Activated CD4-positive, alpha-beta memory T cell treated with anti-CD3 and anti-CD28 coated beads for 36 hours (primary cell): ENCODE measurements around the gene SCG3. TPM values are rescaled to one million over a fixed set of nuclear protein-coding genes. Genes with fewer than 3 reads are reported as not detected.
"Not testable (repeated sequence)": the region's sequence is repeated elsewhere in the genome, so short reads cannot be mapped to it uniquely, and the experiment has no call there.

Experiments
- CTCF ChIA-PET: fragments of 350-600 bp; sonication (Branson Sonifier 250); formaldehyde crosslinking; loops from one replicate; lab custom pipeline; 2021; ENCODE audit warnings: antibody characterized with exemption, inconsistent platforms; lab: Charles Lee
- POLR2A ChIA-PET: fragments of 350-600 bp; sonication (Branson Sonifier 250); formaldehyde crosslinking; loops from one replicate; lab custom pipeline; 2021; ENCODE audit warnings: antibody characterized with exemption; lab: Charles Lee
- DNase-seq: peaks from one replicate; pipeline ENCODE4 v3.0.0-alpha.2; 2020
- H3K27ac Mint-ChIP-seq: one replicate; pipeline ENCODE4 v1.8.0; 2021; ENCODE audit warnings: mixed read lengths
- H3K27me3 Mint-ChIP-seq: one replicate; pipeline ENCODE4 v1.8.0; 2021; ENCODE audit warnings: mixed read lengths
- H3K36me3 Mint-ChIP-seq: one replicate; pipeline ENCODE4 v1.8.0; 2021; ENCODE audit warnings: mixed read lengths
- H3K4me1 Mint-ChIP-seq: one replicate; pipeline ENCODE4 v1.8.0; 2021; ENCODE audit warnings: low read depth, mixed read lengths
- H3K4me3 Mint-ChIP-seq: one replicate; pipeline ENCODE4 v1.8.0; 2021; ENCODE audit warnings: mild to moderate bottlenecking, mixed read lengths
- H3K9me3 Mint-ChIP-seq: one replicate; pipeline ENCODE4 v1.8.0; 2021; ENCODE audit warnings: mixed read lengths
- intact Hi-C: fragments of 100-400 bp; cut with micrococcal nuclease; formaldehyde crosslinking; loops from one replicate; pipeline ENCODE4 v1.15.1; 2023
- total RNA-seq, 2 experiments: library from RNA; stranded (reverse); gene quantifications; one replicate each; pipeline ENCODE4 v1.2.3, GENCODE V29; 2021

Gene SCG3
- total RNA-seq, result not detected

DNA sequence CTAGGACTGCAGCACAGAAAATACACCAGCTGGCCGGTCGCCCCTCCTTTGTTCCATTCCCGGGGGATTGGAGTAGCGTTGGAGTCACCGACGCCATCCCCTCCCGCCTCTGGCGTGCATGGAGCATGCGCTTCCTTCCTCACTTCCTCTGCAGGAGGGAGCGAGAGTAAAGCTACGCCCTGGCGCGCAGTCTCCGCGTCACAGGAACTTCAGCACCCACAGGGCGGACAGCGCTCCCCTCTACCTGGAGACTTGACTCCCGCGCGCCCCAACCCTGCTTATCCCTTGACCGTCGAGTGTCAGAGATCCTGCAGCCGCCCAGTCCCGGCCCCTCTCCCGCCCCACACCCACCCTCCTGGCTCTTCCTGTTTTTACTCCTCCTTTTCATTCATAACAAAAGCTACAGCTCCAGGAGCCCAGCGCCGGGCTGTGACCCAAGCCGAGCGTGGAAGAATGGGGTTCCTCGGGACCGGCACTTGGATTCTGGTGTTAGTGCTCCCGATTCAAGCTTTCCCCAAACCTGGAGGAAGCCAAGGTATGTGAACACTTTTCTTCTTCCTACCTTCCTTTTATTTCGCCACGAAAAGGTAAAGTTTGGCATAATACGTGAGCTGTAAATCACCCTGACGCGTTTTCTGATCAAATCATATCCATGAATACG, at the start of gene SCG3:
Gene SCG3 (plus strand): TSS at position 201 of the 661 bp plus-strand sequence. CDS start 253 bp downstream, at position 454.
- CTCF ChIA-PET, result interaction anchor here (0.6 to 3.1 kb wide), 2 partner anchors 95 to 549 kb away, joined by 5 to 18 read pairs; no protein-coding TSS in a partner anchor
- no peak within 1 kb of the TSS for H3K4me3 Mint-ChIP-seq

DNA sequence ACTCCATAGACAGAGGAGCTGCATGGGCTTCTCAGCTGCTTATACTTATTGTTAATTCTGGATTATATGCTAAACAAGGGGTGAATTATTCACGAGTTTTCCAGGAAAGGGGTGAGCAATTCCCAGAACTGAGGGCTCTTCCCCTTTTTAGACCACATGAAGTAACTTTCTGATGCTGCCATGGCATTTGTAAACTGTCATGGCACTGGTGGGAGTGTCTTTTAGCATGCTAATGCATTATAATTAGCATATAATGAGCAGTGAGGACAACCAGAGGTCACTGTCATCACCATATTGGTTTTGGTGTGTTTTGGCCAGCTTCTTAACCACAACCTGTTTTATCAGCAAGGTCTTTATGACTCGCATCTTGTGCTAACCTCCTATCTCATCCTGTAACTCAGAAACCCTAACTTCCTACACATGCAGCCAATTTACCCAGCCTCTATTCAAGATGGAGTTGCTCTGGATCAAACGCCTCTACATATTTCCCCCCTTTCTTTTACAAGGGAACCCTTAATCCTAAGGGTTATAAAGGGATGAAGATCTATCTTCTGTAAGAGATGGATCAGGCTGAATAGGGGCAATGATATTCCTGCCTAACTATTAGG, 46.6 kb upstream of the SCG3 start:
- H3K36me3 Mint-ChIP-seq, result no peaks in the 10 kb centered on the region
- CTCF ChIA-PET, result interaction anchor here (1.1 to 1.7 kb wide), 2 partner anchors 15 to 141 kb away, joined by 4 to 5 read pairs; no protein-coding TSS in a partner anchor
- POLR2A ChIA-PET, result no interaction called here
- H3K27ac Mint-ChIP-seq, result no peak overlapping the region
- intact Hi-C loops, result no loop called here
- H3K27me3 Mint-ChIP-seq, result peaks cover 11% of the 10 kb centered on the region
- H3K4me1 Mint-ChIP-seq, result no peaks in the 10 kb centered on the region
- no peak for DNase-seq
- H3K4me3 Mint-ChIP-seq, result no peak overlapping the region
- no peaks in the 10 kb centered on the region for H3K9me3 Mint-ChIP-seq

More for the DNA sequence above, at the start of gene SCG3:
- H3K4me1 Mint-ChIP-seq, result peaks cover 5% of the 10 kb centered on the region
- H3K9me3 Mint-ChIP-seq, result no peaks in the 10 kb centered on the region
- DNase-seq, result peak; percentile 78
- intact Hi-C loops, result loop anchor here (5.0 kb wide), 1 partner anchor 46 kb away; no protein-coding TSS in a partner anchor
- peaks cover 32% of the 10 kb centered on the region for H3K27me3 Mint-ChIP-seq
- POLR2A ChIA-PET, result no interaction called here
- H3K27ac Mint-ChIP-seq, result no peak within 1 kb of the TSS
- H3K36me3 Mint-ChIP-seq, result no peaks in the 10 kb centered on the region

DNA sequence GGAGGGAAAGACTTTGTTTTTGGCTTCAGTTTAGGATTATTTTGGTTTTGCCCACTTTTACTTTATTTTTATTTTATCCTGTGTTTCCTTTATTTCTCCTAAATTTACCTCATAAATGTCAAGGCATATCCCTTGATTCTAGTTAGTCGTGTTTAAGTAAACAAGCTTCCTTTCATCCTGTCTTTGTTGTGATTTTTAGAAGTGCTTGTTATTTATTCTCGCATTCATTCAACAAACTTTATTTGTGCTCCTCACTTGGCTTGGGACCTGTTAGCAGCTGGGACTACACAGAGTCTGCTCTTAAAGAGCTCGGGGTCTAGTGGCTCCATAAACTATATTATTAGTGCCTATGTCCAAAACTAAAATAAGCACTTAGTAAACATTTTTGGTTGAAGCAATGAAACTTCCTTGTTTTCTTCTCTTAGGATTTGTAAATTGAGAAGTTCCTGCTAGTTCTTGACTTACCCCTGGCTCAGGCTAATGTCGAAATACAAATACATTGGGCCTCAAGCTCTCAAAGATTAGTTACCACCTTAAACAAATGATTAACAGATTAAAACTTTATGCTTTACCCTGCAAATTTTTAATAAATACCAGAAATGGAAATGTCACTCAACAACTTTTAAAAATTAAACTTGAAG, 39.7 kb upstream of the SCG3 start:
- DNase-seq, result no peak
- H3K27ac Mint-ChIP-seq, result no peak overlapping the region
- H3K27me3 Mint-ChIP-seq, result peaks cover 5% of the 10 kb centered on the region
- H3K9me3 Mint-ChIP-seq, result no peaks in the 10 kb centered on the region
- intact Hi-C loops, result no loop called here
- no peaks in the 10 kb centered on the region for H3K36me3 Mint-ChIP-seq
- no peaks in the 10 kb centered on the region for H3K4me1 Mint-ChIP-seq
- no peak overlapping the region for H3K4me3 Mint-ChIP-seq
- ChIA-PET POLR2A (no interaction called here), CTCF (interaction anchor here (0.9 to 1.9 kb wide), 4 partner anchors 8 to 135 kb away, joined by 3 to 8 read pairs (median 5); no protein-coding TSS in a partner anchor)

DNA sequence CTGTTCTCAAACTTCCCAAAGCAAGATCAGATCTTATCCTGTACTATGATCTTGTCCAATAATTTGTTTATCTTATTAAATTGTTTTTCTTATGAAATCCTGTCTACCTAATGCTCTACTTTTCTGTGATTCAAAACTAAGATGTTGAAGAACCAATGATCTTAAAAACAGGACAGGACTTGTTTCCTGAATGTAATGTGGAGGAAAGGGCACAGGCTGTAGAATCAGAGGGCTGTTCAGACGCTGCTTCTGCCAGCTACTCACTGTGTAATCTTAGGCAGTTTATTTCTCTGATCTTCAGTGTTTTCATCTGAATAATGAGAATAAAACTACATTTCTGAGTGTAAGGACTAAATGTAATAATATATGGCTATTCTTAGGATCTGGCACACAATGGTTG, 38.6 kb upstream of the SCG3 start:
- Mint-ChIP-seq H3K36me3 (no peaks in the 10 kb centered on the region), H3K27ac (no peak overlapping the region), H3K9me3 (no peaks in the 10 kb centered on the region), H3K4me3 (no peak overlapping the region), H3K4me1 (no peaks in the 10 kb centered on the region), H3K27me3 (peaks cover 2% of the 10 kb centered on the region)
- intact Hi-C loops, result no loop called here
- POLR2A ChIA-PET, result no interaction called here
- CTCF ChIA-PET, result interaction anchor here (1.9 kb wide), 1 partner anchor 134 kb away, joined by 8 read pairs; no protein-coding TSS in a partner anchor
- DNase-seq, result no peak

DNA sequence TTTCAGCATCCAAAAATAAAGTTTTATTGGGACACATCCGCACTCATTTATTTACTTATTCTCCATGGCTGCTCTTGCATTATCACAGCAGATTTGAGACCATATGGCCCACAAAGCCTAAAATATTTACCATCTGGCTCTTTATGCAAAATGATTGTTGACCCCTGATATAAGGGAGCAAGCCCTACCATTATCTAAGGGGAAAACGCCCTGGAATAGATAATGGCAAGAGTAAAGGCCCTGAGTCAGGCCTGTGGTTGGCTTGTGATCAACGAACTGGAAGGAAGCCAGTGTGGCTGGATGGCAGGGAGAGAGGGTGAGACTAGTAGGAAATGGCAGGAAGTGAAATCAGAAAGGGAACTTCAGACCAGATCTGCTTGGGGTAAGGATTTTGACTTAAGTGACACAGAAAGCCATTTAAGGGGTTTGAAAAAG, 34.2 kb upstream of the SCG3 start:
- POLR2A ChIA-PET, result no interaction called here
- CTCF ChIA-PET, result interaction anchor here (8.9 kb wide), 1 partner anchor 130 kb away, joined by 406 read pairs; no protein-coding TSS in a partner anchor
- Mint-ChIP-seq H3K4me3 (no peak overlapping the region), H3K27ac (no peak overlapping the region), H3K4me1 (no peaks in the 10 kb centered on the region), H3K27me3 (no peaks in the 10 kb centered on the region), H3K36me3 (no peaks in the 10 kb centered on the region), H3K9me3 (no peaks in the 10 kb centered on the region)
- no peak for DNase-seq
- intact Hi-C loops, result no loop called here

DNA sequence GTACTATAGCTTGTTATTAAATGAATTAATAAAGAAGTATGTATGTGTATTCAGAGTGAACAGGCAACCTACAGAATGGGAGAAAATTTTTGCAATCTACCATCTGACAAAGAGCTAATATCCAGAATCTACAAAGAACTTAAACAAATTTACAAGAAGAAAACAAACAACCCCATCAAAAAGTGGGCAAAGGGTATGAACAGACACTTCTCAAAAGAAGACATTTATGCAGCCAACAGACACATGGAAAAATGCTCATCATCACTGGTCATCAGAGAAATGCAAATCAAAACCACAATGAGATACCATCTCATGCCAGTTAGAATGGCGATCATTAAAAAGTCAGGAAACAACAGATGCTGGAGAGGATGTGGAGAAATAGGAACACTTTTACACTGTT, 33.2 kb upstream of the SCG3 start:
- POLR2A ChIA-PET, DNase-seq, H3K27ac Mint-ChIP-seq: not testable (repeated sequence)

DNA sequence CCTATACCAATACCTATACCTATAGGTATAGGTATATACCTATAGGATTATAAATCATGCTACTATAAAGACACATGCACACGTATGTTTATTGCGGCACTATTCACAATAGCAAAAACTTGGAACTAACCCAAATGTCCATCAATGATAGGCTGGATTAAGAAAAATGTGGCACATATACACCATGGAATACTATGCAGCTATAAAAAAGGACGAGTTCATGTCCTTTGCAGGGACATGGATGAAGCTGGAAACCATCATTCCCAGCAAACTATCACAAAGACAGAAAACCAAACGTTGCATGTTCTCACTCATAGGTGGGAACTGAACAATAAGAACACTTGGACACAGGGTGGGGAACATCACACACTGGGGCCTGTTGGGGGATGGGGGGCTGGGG, 32.7 kb upstream of the SCG3 start:
- H3K4me1 Mint-ChIP-seq, H3K36me3 Mint-ChIP-seq, H3K9me3 Mint-ChIP-seq, H3K27ac Mint-ChIP-seq, intact Hi-C loops, H3K27me3 Mint-ChIP-seq, H3K4me3 Mint-ChIP-seq, DNase-seq: not testable (repeated sequence)
- POLR2A ChIA-PET, result interaction anchor here (1.8 kb wide), 1 partner anchor 128 kb away, joined by 4 read pairs; no protein-coding TSS in a partner anchor
- CTCF ChIA-PET, result interaction anchor here (1.8 to 8.9 kb wide), 4 partner anchors 7 to 128 kb away, joined by 7 to 406 read pairs (median 15); partner anchors contain the start of genes DMXL2 and LYSMD2

More for the DNA sequence above, 33.2 kb upstream of the SCG3 start:
- H3K36me3 Mint-ChIP-seq, H3K4me3 Mint-ChIP-seq, H3K4me1 Mint-ChIP-seq, H3K9me3 Mint-ChIP-seq, intact Hi-C loops, H3K27me3 Mint-ChIP-seq: not testable (repeated sequence)
- CTCF ChIA-PET, result interaction anchor here (0.8 to 8.9 kb wide), 2 partner anchors 110 to 129 kb away, joined by 3 to 406 read pairs; no protein-coding TSS in a partner anchor

DNA sequence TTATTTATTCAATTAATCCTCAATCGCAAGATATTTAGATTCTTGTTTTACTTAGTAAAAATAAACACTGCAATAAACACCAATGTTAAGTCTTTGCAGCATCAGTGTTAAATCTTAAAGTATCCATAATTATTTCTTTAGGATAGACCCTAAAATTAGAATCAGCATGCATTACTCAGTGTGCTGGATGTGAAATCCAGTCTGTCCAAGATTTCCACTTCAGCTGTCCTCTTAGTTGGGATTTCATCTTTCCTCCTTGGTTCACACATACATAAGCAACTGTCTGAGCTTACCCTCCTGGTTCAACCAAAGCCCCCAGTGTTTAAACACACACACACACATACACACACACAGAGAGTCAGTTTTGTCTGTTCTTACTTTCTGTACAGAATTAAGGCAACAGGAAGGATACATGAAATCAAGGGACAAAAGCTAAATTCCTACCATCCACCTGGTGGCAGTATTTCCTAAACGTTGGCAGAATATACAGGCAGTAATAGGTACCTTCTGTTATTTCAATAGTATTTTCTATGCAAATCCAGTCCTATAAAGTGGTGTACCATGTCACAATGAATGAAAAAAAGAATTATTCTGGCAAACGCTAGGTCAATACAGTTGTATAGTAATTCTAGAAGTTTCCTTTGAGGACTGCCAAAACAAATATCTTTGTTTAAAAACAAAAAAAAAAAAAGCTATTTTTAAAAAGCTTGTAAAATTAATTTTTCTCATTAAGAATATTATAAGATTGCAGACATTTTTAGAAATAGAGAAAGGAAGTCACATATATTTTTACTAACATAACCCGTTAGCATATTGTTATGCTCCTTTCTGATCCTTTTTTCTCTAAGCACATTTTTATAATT, 31.4 kb upstream of the SCG3 start:
- Mint-ChIP-seq H3K36me3 (no peaks in the 10 kb centered on the region), H3K4me3 (no peak overlapping the region), H3K27me3 (no peaks in the 10 kb centered on the region), H3K4me1 (no peaks in the 10 kb centered on the region), H3K27ac (no peak overlapping the region), H3K9me3 (no peaks in the 10 kb centered on the region)
- intact Hi-C loops, result loop anchor here (1.0 kb wide), 2 partner anchors 85 to 126 kb away; no protein-coding TSS in a partner anchor
- POLR2A ChIA-PET, result interaction anchor here (0.7 to 1.8 kb wide), 2 partner anchors 127 to 179 kb away, joined by 4 read pairs; partner anchors contain the start of gene TMOD3
- CTCF ChIA-PET, result interaction anchor here (0.5 to 8.9 kb wide), 50 partner anchors 8 to 428 kb away, joined by 3 to 406 read pairs (median 4); partner anchors contain the start of genes DMXL2 and LYSMD2
- DNase-seq, result peak; percentile 10

DNA sequence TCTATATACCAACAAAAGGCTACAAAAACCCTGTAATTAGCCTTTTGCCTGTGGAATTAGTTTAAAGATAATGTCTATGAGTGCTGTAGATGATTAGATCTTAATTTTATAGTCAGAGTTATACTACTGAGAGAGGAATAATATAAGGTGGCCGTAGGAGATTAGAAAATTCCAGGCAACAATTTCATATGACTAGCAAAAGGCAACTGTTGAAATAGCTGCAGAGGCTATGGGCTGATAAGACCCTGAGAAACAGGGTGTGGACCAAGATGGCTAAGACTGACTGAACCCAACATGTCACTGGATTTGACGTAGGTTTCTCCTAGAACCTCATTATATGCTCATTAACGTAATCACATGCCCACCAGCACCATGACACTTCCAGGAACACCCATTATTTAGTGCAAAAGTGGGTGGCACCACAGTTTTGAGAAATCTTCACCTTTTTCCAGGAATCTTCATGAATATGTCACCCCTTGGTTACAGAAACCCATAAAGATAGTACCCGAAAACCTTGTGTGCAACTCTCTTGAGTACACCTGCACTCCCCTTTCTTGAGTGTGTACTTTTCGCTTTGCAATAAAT, 29.1 kb upstream of the SCG3 start:
- ChIA-PET POLR2A (no interaction called here), CTCF (interaction anchor here (1.4 to 8.9 kb wide), 2 partner anchors 115 to 125 kb away, joined by 4 to 406 read pairs; no protein-coding TSS in a partner anchor)
- intact Hi-C loops, result no loop called here
- H3K27ac Mint-ChIP-seq, result no peak overlapping the region
- H3K27me3 Mint-ChIP-seq, result no peaks in the 10 kb centered on the region
- H3K36me3 Mint-ChIP-seq, result no peaks in the 10 kb centered on the region
- H3K9me3 Mint-ChIP-seq, result no peaks in the 10 kb centered on the region
- H3K4me3 Mint-ChIP-seq, result no peak overlapping the region
- DNase-seq, result no peak
- H3K4me1 Mint-ChIP-seq, result no peaks in the 10 kb centered on the region

DNA sequence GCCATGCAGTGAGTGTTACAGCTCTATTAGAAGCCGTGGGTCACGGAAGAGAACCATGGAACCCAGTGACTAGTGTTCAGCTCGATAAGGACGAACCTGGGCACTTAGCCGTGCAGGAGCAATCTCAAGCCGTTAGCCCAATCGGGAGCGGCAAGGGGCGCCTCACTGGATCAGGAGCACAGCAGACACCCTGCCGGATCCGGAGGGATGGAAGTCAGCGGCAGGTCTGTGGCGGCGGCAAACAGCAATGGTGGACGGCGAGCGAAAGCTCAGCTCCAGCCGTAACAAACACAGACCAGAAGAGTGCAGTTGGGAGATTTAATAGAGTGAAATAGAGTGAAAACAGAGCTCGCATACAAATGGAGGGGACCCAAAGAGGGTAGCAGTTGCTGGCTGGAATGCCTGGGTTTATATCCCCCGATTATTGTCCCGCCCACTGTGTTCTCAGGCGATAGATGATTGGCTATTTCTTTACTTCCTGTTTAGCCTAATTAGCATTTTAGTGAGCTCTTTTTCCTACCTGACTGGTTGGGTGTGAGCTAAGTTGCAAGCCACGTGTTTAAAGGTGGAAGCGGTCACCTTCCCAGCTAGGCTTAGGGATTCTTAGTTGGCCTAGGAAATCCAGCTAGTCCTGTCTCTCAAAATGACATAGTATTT, 25.8 kb upstream of the SCG3 start:
- CTCF ChIA-PET, result interaction anchor here (1.2 to 6.5 kb wide), 2 partner anchors 112 to 121 kb away, joined by 5 to 51 read pairs; no protein-coding TSS in a partner anchor
- H3K36me3 Mint-ChIP-seq, H3K27ac Mint-ChIP-seq, H3K4me1 Mint-ChIP-seq, H3K4me3 Mint-ChIP-seq, POLR2A ChIA-PET, DNase-seq, intact Hi-C loops, H3K27me3 Mint-ChIP-seq, H3K9me3 Mint-ChIP-seq: not testable (repeated sequence)
